ENCODE results near the gene ICOS.

Gene ICOS, protein sequence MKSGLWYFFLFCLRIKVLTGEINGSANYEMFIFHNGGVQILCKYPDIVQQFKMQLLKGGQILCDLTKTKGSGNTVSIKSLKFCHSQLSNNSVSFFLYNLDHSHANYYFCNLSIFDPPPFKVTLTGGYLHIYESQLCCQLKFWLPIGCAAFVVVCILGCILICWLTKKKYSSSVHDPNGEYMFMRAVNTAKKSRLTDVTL

GRCh38 chr2:203936535-203936934 lies at the start of gene ICOS:
ICOS (plus strand) TSS chr2:203936763; CDS start chr2:203936815, 52 bp downstream.
- Histone ChIP-seq H3F3A (ENCODE audit: insufficient read depth, low read length) (no peaks in the 10 kb centered on the region), H3K4me3 (ENCODE audit: low read depth, low read length, poor library complexity, severe bottlenecking) (no peak within 1 kb of the TSS), H4K20me1 (ENCODE audit: insufficient read depth, low read length) (no peaks in the 10 kb centered on the region), H2AFZ (ENCODE audit: low read length) (no peak within 1 kb of the TSS), H3K4me2 (ENCODE audit: low read length) (no peak within 1 kb of the TSS), H3K9ac (ENCODE audit: low read length) (no peak within 1 kb of the TSS), H3K27me3 (ENCODE audit: insufficient read depth, low read length) (no peaks in the 10 kb centered on the region), H3K79me2 (ENCODE audit: insufficient read depth, low read length) (no peaks in the 10 kb centered on the region), H3K27ac (ENCODE audit: low read depth, low read length, poor library complexity, severe bottlenecking) (no peak within 1 kb of the TSS), H3K36me3 (ENCODE audit: insufficient read depth, low read length) (no peaks in the 10 kb centered on the region), H3K9me3 (ENCODE audit: low read length) (peaks cover 4% of the 10 kb centered on the region; the same call in 1 of the 2 replicates), H3K4me1 (ENCODE audit: insufficient read depth, low read length, severe bottlenecking) (peaks cover 8% of the 10 kb centered on the region), H3K9me2 (ENCODE audit: low read depth, low read length) (no peaks in the 10 kb centered on the region)
- TF ChIP-seq EZH2 (IDR thresholded peaks at IDR 0.05; ENCODE audit: borderline replicate concordance, low read length) (no peak), CTCF (IDR thresholded peaks at IDR 0.05; ENCODE audit: low read length) (no peak)

DNA sequence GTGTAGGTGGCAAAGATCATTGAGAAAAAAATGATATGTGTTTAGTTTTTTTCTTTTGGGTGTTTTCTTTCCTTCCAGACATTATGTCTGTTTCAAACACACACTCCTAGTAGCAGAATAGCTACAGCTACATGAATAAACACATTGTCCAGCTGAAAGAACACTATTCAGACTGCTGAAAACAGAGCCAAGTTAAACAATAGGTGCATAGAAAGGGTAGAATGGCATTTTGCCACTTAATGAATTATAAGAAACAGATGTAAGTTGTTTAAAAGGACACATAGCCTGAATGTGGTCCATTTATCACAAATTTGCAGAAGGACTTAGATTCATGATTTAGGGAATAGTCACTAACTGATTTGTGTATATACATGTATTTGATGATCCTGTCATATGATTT lies 48.9 kb upstream of the ICOS start:
- TF ChIP-seq EZH2 (IDR thresholded peaks at IDR 0.05; ENCODE audit: borderline replicate concordance, low read length), result no peak
- TF ChIP-seq CTCF (IDR thresholded peaks at IDR 0.05; ENCODE audit: low read length), result no peak
- Histone ChIP-seq H2AFZ (ENCODE audit: low read length) (no peak overlapping the region), H3K9me2 (ENCODE audit: low read depth, low read length) (no peaks in the 10 kb centered on the region), H3K4me1 (ENCODE audit: insufficient read depth, low read length, severe bottlenecking) (no peaks in the 10 kb centered on the region), H3K4me3 (ENCODE audit: low read depth, low read length, poor library complexity, severe bottlenecking) (no peak overlapping the region), H3K36me3 (ENCODE audit: insufficient read depth, low read length) (no peaks in the 10 kb centered on the region), H3K4me2 (ENCODE audit: low read length) (no peak overlapping the region), H3F3A (ENCODE audit: insufficient read depth, low read length) (no peaks in the 10 kb centered on the region), H3K79me2 (ENCODE audit: insufficient read depth, low read length) (no peaks in the 10 kb centered on the region), H3K9me3 (ENCODE audit: low read length) (no peaks in the 10 kb centered on the region), H4K20me1 (ENCODE audit: insufficient read depth, low read length) (no peaks in the 10 kb centered on the region), H3K27me3 (ENCODE audit: insufficient read depth, low read length) (no peaks in the 10 kb centered on the region), H3K9ac (ENCODE audit: low read length) (no peak overlapping the region), H3K27ac (ENCODE audit: low read depth, low read length, poor library complexity, severe bottlenecking) (no peak overlapping the region)

DNA sequence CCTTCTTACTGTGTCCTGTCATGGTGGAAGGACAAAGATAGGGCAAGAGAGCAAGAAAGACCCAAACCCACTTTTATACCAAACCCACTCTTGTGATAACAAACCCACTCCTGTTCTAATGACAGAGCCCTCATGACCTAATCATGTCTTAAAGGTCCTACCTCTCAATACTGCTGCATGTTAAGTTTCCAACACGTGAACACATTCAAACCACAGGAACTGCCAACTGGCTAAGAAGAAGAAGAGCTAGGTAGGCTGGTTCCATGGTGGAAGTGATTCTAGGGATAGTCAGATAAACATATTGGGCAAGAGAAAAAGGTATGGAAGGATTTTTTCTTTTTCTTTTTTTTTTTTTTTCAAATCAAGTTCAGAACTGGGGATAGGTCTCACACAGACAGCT lies 47.0 kb upstream of the ICOS start:
- no peak for TF ChIP-seq EZH2 (IDR thresholded peaks at IDR 0.05; ENCODE audit: borderline replicate concordance, low read length)
- no peak for TF ChIP-seq CTCF (IDR thresholded peaks at IDR 0.05; ENCODE audit: low read length)
- Histone ChIP-seq H2AFZ (ENCODE audit: low read length) (no peak overlapping the region), H3K9me3 (ENCODE audit: low read length) (no peaks in the 10 kb centered on the region), H3K4me2 (ENCODE audit: low read length) (no peak overlapping the region), H3K4me1 (ENCODE audit: insufficient read depth, low read length, severe bottlenecking) (no peaks in the 10 kb centered on the region), H3K9me2 (ENCODE audit: low read depth, low read length) (no peaks in the 10 kb centered on the region), H4K20me1 (ENCODE audit: insufficient read depth, low read length) (no peaks in the 10 kb centered on the region), H3K36me3 (ENCODE audit: insufficient read depth, low read length) (no peaks in the 10 kb centered on the region), H3K27me3 (ENCODE audit: insufficient read depth, low read length) (no peaks in the 10 kb centered on the region), H3F3A (ENCODE audit: insufficient read depth, low read length) (no peaks in the 10 kb centered on the region), H3K79me2 (ENCODE audit: insufficient read depth, low read length) (no peaks in the 10 kb centered on the region), H3K4me3 (ENCODE audit: low read depth, low read length, poor library complexity, severe bottlenecking) (no peak overlapping the region), H3K27ac (ENCODE audit: low read depth, low read length, poor library complexity, severe bottlenecking) (no peak overlapping the region), H3K9ac (ENCODE audit: low read length) (no peak overlapping the region)

Data from OCI-LY1 (cell line).